ENCODE data around the gene CELF4. TPM values are rescaled to one million over a fixed set of nuclear protein-coding genes. Genes with fewer than 3 reads are reported as not detected.

Gene CELF4
- total RNA-seq, 1 donor from 2014 or later = 0.44 TPM

- no peak for TF ChIP-seq CTCF (IDR thresholded peaks at IDR 0.05; ENCODE audit: unreplicated experiment)
- H3K27ac Mint-ChIP-seq (ENCODE audit: unreplicated experiment) = no peak overlapping the region
- peaks cover 21% of the 10 kb centered on the region for H3K27me3 Mint-ChIP-seq (ENCODE audit: unreplicated experiment)
- no peaks in the 10 kb centered on the region for H3K9me3 Mint-ChIP-seq (ENCODE audit: unreplicated experiment)
- no peak overlapping the region for H3K4me3 Mint-ChIP-seq (ENCODE audit: unreplicated experiment)
- H3K36me3 Mint-ChIP-seq (ENCODE audit: low read depth, unreplicated experiment) = no peaks in the 10 kb centered on the region
- no peak for DNase-seq (ENCODE audit: low spot score)
- peaks cover 35% of the 10 kb centered on the region for H3K4me1 Mint-ChIP-seq (ENCODE audit: unreplicated experiment)
These were observed 81.4 kb downstream of the CELF4 start for GRCh38 chr18:37483984-37484819.

GRCh38 chr18:37483221-37483971 is 82.2 kb downstream of the CELF4 start:
- H3K27me3 Mint-ChIP-seq (ENCODE audit: unreplicated experiment) = peaks cover 21% of the 10 kb centered on the region
- TF ChIP-seq CTCF (IDR thresholded peaks at IDR 0.05; ENCODE audit: unreplicated experiment) = no peak
- H3K4me1 Mint-ChIP-seq (ENCODE audit: unreplicated experiment) = peaks cover 29% of the 10 kb centered on the region
- H3K4me3 Mint-ChIP-seq (ENCODE audit: unreplicated experiment) = no peak overlapping the region
- no peaks in the 10 kb centered on the region for H3K36me3 Mint-ChIP-seq (ENCODE audit: low read depth, unreplicated experiment)
- no peak overlapping the region for H3K27ac Mint-ChIP-seq (ENCODE audit: unreplicated experiment)
- DNase-seq (ENCODE audit: low spot score) = peak; percentile 54
- no peaks in the 10 kb centered on the region for H3K9me3 Mint-ChIP-seq (ENCODE audit: unreplicated experiment)

- H3K9me3 Mint-ChIP-seq (ENCODE audit: unreplicated experiment) = no peaks in the 10 kb centered on the region
- no peak overlapping the region for H3K4me3 Mint-ChIP-seq (ENCODE audit: unreplicated experiment)
- no peak for TF ChIP-seq CTCF (IDR thresholded peaks at IDR 0.05; ENCODE audit: unreplicated experiment)
- H3K27ac Mint-ChIP-seq (ENCODE audit: unreplicated experiment) = no peak overlapping the region
- H3K36me3 Mint-ChIP-seq (ENCODE audit: low read depth, unreplicated experiment) = no peaks in the 10 kb centered on the region
- no peak for DNase-seq (ENCODE audit: low spot score)
- peaks cover 19% of the 10 kb centered on the region for H3K4me1 Mint-ChIP-seq (ENCODE audit: unreplicated experiment)
- H3K27me3 Mint-ChIP-seq (ENCODE audit: unreplicated experiment) = peaks cover 15% of the 10 kb centered on the region
These were observed 83.2 kb downstream of the CELF4 start for GRCh38 chr18:37482433-37482832.

- peaks cover 17% of the 10 kb centered on the region for H3K27me3 Mint-ChIP-seq (ENCODE audit: unreplicated experiment)
- H3K9me3 Mint-ChIP-seq (ENCODE audit: unreplicated experiment) = no peaks in the 10 kb centered on the region
- TF ChIP-seq CTCF (IDR thresholded peaks at IDR 0.05; ENCODE audit: unreplicated experiment) = no peak
- no peak overlapping the region for H3K4me3 Mint-ChIP-seq (ENCODE audit: unreplicated experiment)
- no peak overlapping the region for H3K27ac Mint-ChIP-seq (ENCODE audit: unreplicated experiment)
- no peak for DNase-seq (ENCODE audit: low spot score)
- no peaks in the 10 kb centered on the region for H3K36me3 Mint-ChIP-seq (ENCODE audit: low read depth, unreplicated experiment)
- H3K4me1 Mint-ChIP-seq (ENCODE audit: unreplicated experiment) = peaks cover 15% of the 10 kb centered on the region
These were observed 83.6 kb downstream of the CELF4 start for GRCh38 chr18:37482002-37482401.

GRCh38 chr18:37481491-37481890 is 84.1 kb downstream of the CELF4 start:
- Mint-ChIP-seq H3K4me3 (ENCODE audit: unreplicated experiment) (no peak overlapping the region), H3K27me3 (ENCODE audit: unreplicated experiment) (peaks cover 12% of the 10 kb centered on the region), H3K27ac (ENCODE audit: unreplicated experiment) (no peak overlapping the region), H3K36me3 (ENCODE audit: low read depth, unreplicated experiment) (no peaks in the 10 kb centered on the region), H3K9me3 (ENCODE audit: unreplicated experiment) (no peaks in the 10 kb centered on the region), H3K4me1 (ENCODE audit: unreplicated experiment) (peaks cover 11% of the 10 kb centered on the region)
- no peak for DNase-seq (ENCODE audit: low spot score)
- TF ChIP-seq CTCF (IDR thresholded peaks at IDR 0.05; ENCODE audit: unreplicated experiment) = no peak

All from endothelial cell (in vitro differentiated cells).